ENCODE results near the gene SIT1. TPM values are rescaled to one million over a fixed set of nuclear protein-coding genes. Genes with fewer than 3 reads are reported as not detected.

The SIT1 gene
- polyA plus RNA-seq, 3 donors, result 0.27 to 0.36 TPM; not detected in 1

DNA sequence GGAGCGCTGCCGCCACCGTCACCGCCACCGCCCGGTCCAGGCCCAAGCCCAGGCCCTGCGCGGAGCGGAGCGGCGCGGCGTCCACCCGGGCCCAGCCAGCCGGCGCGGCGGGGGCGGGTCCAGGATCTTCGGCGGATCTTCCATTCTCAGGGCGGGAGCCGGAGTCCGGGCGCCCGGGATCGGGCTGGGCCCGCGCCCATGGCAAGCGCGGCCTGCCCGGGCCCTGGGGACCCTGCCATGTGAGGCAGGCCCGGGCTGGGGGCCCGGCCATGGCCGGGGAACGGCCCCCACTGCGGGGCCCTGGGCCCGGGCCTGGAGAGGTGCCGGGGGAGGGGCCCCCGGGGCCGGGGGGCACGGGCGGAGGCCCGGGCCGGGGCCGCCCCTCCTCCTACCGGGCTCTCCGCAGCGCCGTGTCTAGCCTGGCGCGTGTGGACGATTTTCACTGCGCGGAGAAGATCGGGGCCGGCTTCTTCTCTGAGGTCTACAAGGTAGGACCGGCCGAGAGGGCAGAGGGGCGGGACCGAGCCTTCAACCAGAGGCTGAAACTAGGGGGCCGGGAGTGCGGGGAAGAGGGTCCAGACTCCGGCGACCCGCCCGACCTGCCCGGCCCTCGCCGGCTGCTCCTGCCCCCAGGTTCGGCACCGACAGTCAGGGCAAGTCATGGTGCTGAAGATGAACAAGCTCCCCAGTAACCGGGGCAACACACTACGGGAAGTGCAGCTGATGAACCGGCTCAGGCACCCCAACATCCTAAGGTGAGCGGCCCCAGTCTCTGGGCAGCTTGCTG lies 45.2 kb downstream of the SIT1 start:
- TF ChIP-seq, protein P1, sequence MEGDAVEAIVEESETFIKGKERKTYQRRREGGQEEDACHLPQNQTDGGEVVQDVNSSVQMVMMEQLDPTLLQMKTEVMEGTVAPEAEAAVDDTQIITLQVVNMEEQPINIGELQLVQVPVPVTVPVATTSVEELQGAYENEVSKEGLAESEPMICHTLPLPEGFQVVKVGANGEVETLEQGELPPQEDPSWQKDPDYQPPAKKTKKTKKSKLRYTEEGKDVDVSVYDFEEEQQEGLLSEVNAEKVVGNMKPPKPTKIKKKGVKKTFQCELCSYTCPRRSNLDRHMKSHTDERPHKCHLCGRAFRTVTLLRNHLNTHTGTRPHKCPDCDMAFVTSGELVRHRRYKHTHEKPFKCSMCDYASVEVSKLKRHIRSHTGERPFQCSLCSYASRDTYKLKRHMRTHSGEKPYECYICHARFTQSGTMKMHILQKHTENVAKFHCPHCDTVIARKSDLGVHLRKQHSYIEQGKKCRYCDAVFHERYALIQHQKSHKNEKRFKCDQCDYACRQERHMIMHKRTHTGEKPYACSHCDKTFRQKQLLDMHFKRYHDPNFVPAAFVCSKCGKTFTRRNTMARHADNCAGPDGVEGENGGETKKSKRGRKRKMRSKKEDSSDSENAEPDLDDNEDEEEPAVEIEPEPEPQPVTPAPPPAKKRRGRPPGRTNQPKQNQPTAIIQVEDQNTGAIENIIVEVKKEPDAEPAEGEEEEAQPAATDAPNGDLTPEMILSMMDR (IDR thresholded peaks at IDR 0.05), result no peak
- no peaks in the 10 kb centered on the region for H3K27me3 ChIP-seq (ENCODE audit: control insufficient read depth in 2 of 2, insufficient read depth in 2 of 2, low read length in 2 of 2)
- H3K4me2 ChIP-seq (replicated peaks; ENCODE audit: extremely low read depth, low read length, poor library complexity, severe bottlenecking), result peak overlapping the region; percentile 94
- Mint-ChIP-seq H3K27me3 (ENCODE audit: low read depth in 3 of 3) (peaks cover 0 to 2% (median 0%) of the 10 kb centered on the region in 3 donors), H3K4me1 (peaks cover 29% of the 10 kb centered on the region), H3K9me3 (no peaks in the 10 kb centered on the region), H3K27ac (peak overlapping the region in 3 of 7 donors; percentile 21 to 48 (median 25)), H3K36me3 (peaks cover 25 to 29% of the 10 kb centered on the region in 2 donors), H3K4me3 (peak overlapping the region; percentile 73 to 83)
- peak overlapping the region; percentile 56 to 98 (median 60) for H3K4me3 ChIP-seq (replicated peaks in 1 of 3; ENCODE audit: low read depth in 2 of 3, low read length in 3 of 3)
- WGBS (ENCODE audit: insufficient coverage), result under 1% methylated on average over 72 of the region's 76 CpGs
- intact Hi-C loops (cut with micrococcal nuclease), result loop anchor here (2.0 to 10.0 kb wide), 6 partner anchors 52 to 209 kb away; partner anchors contain the start of genes CCDC107 (in 1 of the 2), CREB3 (in 1 of the 2), GBA2 (in 1 of the 2) and HINT2 (in 1 of the 2)
- H3K9ac ChIP-seq (ENCODE audit: insufficient read depth, low read length, poor library complexity, severe bottlenecking), result peak overlapping the region; percentile 69
- DNase-seq, result peak in 1 of 3 donors; percentile 36
- peak overlapping the region; percentile 62 for H2AFZ ChIP-seq (ENCODE audit: insufficient read depth, low read depth, low read length, poor library complexity, severe bottlenecking)
- H3K36me3 ChIP-seq (replicated peaks in 1 of 2; ENCODE audit: control insufficient read depth in 1 of 2, insufficient read depth in 2 of 2, low read length in 2 of 2), result peaks cover 28% of the 10 kb centered on the region in 2 donors
- peak overlapping the region in 1 of 2 donors; percentile 23 for H3K27ac ChIP-seq (ENCODE audit: low read depth in 1 of 2, low read length in 2 of 2)
- peaks cover 13% of the 10 kb centered on the region for H4K20me1 ChIP-seq (ENCODE audit: insufficient read depth, low read length)
- H3K4me1 ChIP-seq (ENCODE audit: control insufficient read depth in 1 of 2, insufficient read depth in 2 of 2, low read length in 2 of 2), result peaks cover 27 to 35% of the 10 kb centered on the region in 2 donors
- H3K9me3 ChIP-seq (replicated peaks in 1 of 2; ENCODE audit: control insufficient read depth in 1 of 2, insufficient read depth in 1 of 2, low read length in 2 of 2), result no peaks in the 10 kb centered on the region
- peaks cover 12% of the 10 kb centered on the region for H3K79me2 ChIP-seq (ENCODE audit: insufficient read depth, low read length)

DNA sequence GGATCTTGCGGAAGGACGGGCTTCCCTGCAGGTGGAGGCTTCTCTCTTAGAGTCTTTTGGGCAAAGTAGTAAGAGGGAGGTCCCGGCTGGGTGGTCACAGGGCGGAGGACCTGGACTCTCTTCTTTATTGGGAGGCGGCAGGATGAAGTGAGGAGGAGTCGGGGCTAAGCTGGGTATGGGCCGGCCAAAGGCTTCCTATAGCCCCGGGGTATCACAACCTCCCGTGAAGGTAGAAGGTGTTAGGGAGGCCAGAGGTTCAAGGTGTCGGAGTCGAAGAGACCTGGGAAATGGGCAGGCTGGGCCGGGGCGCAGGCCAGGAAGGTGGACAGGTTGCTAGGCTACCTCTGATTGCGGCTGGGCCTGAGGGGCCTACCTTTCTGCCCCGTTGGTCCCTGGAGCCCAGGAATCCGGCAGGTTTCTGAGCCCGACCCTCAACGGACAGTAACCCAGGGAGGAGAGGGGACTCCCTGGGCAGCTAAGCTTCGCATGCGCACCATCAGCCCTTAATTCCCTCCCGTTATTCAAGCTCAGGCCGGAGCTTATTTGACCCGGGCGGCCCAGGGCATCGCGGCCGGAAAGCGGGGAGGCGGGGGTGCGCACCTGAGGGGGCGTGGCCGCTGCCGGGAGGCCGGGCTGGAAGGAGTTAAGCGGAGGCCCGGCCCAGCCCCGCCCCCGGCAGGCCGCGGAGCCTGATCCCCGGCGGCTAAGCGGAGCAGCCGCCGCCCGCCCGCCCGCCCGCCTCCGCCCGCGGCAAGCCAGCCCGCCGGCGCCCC lies 46.0 kb downstream of the SIT1 start, which contains the start of gene TESK1:
TESK1 (plus strand) TSS at position 685 of the 773 bp plus-strand sequence. CDS start 358 bp downstream, outside the sequence.
- no peaks in the 10 kb centered on the region for H3K27me3 ChIP-seq (ENCODE audit: control insufficient read depth in 2 of 2, insufficient read depth in 2 of 2, low read length in 2 of 2)

More for the DNA sequence above, 46.0 kb downstream of the SIT1 start, which contains the start of gene TESK1:
- H3K79me2 ChIP-seq (ENCODE audit: insufficient read depth, low read length), result peaks cover 12% of the 10 kb centered on the region
- intact Hi-C loops (cut with micrococcal nuclease), result loop anchor here (2.0 to 10.0 kb wide), 6 partner anchors 53 to 210 kb away; partner anchors contain the start of genes CCDC107 (in 2 of the 2), RMRP (in 2 of the 2), CREB3 (in 1 of the 2) and GBA2 (in 1 of the 2)
- Mint-ChIP-seq H3K27ac (peak within 1 kb of the TSS; percentile 96 to 99 (median 99)), H3K36me3 (peaks cover 22 to 29% of the 10 kb centered on the region in 2 donors), H3K4me3 (peak within 1 kb of the TSS; percentile 97 to 98), H3K4me1 (peaks cover 34% of the 10 kb centered on the region), H3K9me3 (no peaks in the 10 kb centered on the region), H3K27me3 (ENCODE audit: low read depth in 3 of 3) (peaks cover 0 to 2% (median 0%) of the 10 kb centered on the region in 3 donors)
- H3K36me3 ChIP-seq (replicated peaks in 1 of 2; ENCODE audit: control insufficient read depth in 1 of 2, insufficient read depth in 2 of 2, low read length in 2 of 2), result peaks cover 25 to 26% of the 10 kb centered on the region in 2 donors
- WGBS (ENCODE audit: insufficient coverage), result 0% methylated on average over 50 of the region's 55 CpGs
- peak within 1 kb of the TSS; percentile 78 to 90 for H3K27ac ChIP-seq (ENCODE audit: low read depth in 1 of 2, low read length in 2 of 2)
- H3K9me3 ChIP-seq (replicated peaks in 1 of 2; ENCODE audit: control insufficient read depth in 1 of 2, insufficient read depth in 1 of 2, low read length in 2 of 2), result no peaks in the 10 kb centered on the region
- DNase-seq, result peak in 2 of 3 donors; percentile 24 to 39
- peak within 1 kb of the TSS; percentile 72 for H3K9ac ChIP-seq (ENCODE audit: insufficient read depth, low read length, poor library complexity, severe bottlenecking)
- H3K4me2 ChIP-seq (replicated peaks; ENCODE audit: extremely low read depth, low read length, poor library complexity, severe bottlenecking), result peak within 1 kb of the TSS; percentile 94
- TF ChIP-seq, protein P1 (IDR thresholded peaks at IDR 0.05), result no peak
- H2AFZ ChIP-seq (ENCODE audit: insufficient read depth, low read depth, low read length, poor library complexity, severe bottlenecking), result peak within 1 kb of the TSS; percentile 91
- H4K20me1 ChIP-seq (ENCODE audit: insufficient read depth, low read length), result peaks cover 13% of the 10 kb centered on the region
- peaks cover 32 to 40% of the 10 kb centered on the region in 2 donors for H3K4me1 ChIP-seq (ENCODE audit: control insufficient read depth in 1 of 2, insufficient read depth in 2 of 2, low read length in 2 of 2)
- peak within 1 kb of the TSS; percentile 57 to 98 (median 69) for H3K4me3 ChIP-seq (replicated peaks in 1 of 3; ENCODE audit: low read depth in 2 of 3, low read length in 3 of 3)
